Neural progenitor cell (in vitro differentiated cells): Measurements from ENCODE around the gene SLC6A7. TPM values are rescaled to one million over a fixed set of nuclear protein-coding genes. Genes with fewer than 3 reads are reported as not detected.
A peak's percentile ranks its signal among the peaks of the same experiment; 100 is the strongest.

Experiments
- DNase-seq: peaks from one replicate; pipeline ENCODE4 v3.0.0-alpha.2; 2016; ENCODE audit warnings: low spot score
- H2AFZ ChIP-seq: fragments of 200-600 bp; sonication (generic); replicated peaks from 2 replicates; pipeline ENCODE4 v1.6.1; 2016; ENCODE audit warnings: antibody characterized with exemption
- H3F3A ChIP-seq: fragments of 200-600 bp; sonication (generic); 2 replicates; pipeline ENCODE4 v1.6.1; 2016; ENCODE audit warnings: antibody characterized with exemption, low read depth
- H3K27ac ChIP-seq: fragments of 200-600 bp; sonication (generic); 2 replicates; pipeline ENCODE4 v1.5.1; 2016; ENCODE audit warnings: mild to moderate bottlenecking
- H3K27me3 ChIP-seq: fragments of 200-600 bp; sonication (generic); 2 replicates; pipeline ENCODE4 v1.6.1; 2016; ENCODE audit warnings: mild to moderate bottlenecking, moderate library complexity
- H3K36me3 ChIP-seq: fragments of 200-600 bp; sonication (generic); 2 replicates; pipeline ENCODE4 v1.5.1; 2016
- H3K4me1 ChIP-seq: fragments of 200-600 bp; sonication (generic); 2 replicates; pipeline ENCODE4 v1.6.1; 2016; ENCODE audit warnings: mixed run types
- H3K4me2 ChIP-seq: fragments of 200-600 bp; sonication (generic); 2 replicates; pipeline ENCODE4 v1.6.1; 2016
- H3K4me3 ChIP-seq: fragments of 200-600 bp; sonication (generic); 2 replicates; pipeline ENCODE4 v1.5.1; 2016
- H3K79me2 ChIP-seq: fragments of 200-600 bp; sonication (generic); 2 replicates; pipeline ENCODE4 v1.6.1; 2016; ENCODE audit warnings: low read depth
- H3K9ac ChIP-seq: fragments of 200-600 bp; sonication (generic); 2 replicates; pipeline ENCODE4 v1.6.1; 2016
- H3K9me3 ChIP-seq: fragments of 200-600 bp; sonication (generic); 2 replicates; pipeline ENCODE4 v1.5.1; 2016; ENCODE audit warnings: low read depth
- H4K20me1 ChIP-seq: fragments of 200-600 bp; sonication (generic); 2 replicates; pipeline ENCODE4 v1.6.1; 2016; ENCODE audit warnings: low read depth
- H3K27ac Mint-ChIP-seq: 3 replicates; pipeline ENCODE4 v1.8.0; 2021; ENCODE audit warnings: mixed read lengths
- H3K27me3 Mint-ChIP-seq: 2 replicates; pipeline ENCODE4 v1.8.0; 2022; ENCODE audit warnings: low read depth, mild to moderate bottlenecking, inconsistent platforms, moderate library complexity, mixed read lengths; ENCODE audit not compliant: insufficient read depth
- H3K36me3 Mint-ChIP-seq: 3 replicates; pipeline ENCODE4 v1.8.0; 2021; ENCODE audit warnings: mixed read lengths
- H3K4me1 Mint-ChIP-seq: 3 replicates; pipeline ENCODE4 v1.8.0; 2021; ENCODE audit warnings: mixed read lengths
- H3K4me3 Mint-ChIP-seq: 3 replicates; pipeline ENCODE4 v1.8.0; 2021; ENCODE audit warnings: mild to moderate bottlenecking, moderate library complexity, mixed read lengths
- H3K9me3 Mint-ChIP-seq: 3 replicates; pipeline ENCODE4 v1.8.0; 2020; ENCODE audit warnings: mixed read lengths
- EZH2 ChIP-seq: fragments of 200-600 bp; sonication (generic); IDR thresholded peaks from 2 replicates; pipeline ENCODE4 v1.6.1; 2017; ENCODE audit warnings: antibody characterized with exemption, mild to moderate bottlenecking, moderate library complexity
- EZH2phosphoT487 ChIP-seq: fragments of 200-600 bp; sonication (generic); IDR thresholded peaks from 2 replicates; pipeline ENCODE4 v1.6.1; 2017; ENCODE audit warnings: antibody characterized with exemption
- total RNA-seq: library from RNA; depleted of rRNA; stranded (reverse); fragments of >200 nt; gene quantifications from 2 replicates; pipeline ENCODE4 v1.2.3, GENCODE V29; 2015; ENCODE audit warnings: low replicate concordance
- TF ChIP-seq, protein P1 (sequence below): fragments of 200-600 bp; sonication (generic); IDR thresholded peaks from 2 replicates; pipeline ENCODE4 v1.5.1; 2017; ENCODE audit warnings: antibody characterized with exemption, mild to moderate bottlenecking

SLC6A7 gene
- total RNA-seq, 1 donor from 2014 or later = not detected

DNA sequence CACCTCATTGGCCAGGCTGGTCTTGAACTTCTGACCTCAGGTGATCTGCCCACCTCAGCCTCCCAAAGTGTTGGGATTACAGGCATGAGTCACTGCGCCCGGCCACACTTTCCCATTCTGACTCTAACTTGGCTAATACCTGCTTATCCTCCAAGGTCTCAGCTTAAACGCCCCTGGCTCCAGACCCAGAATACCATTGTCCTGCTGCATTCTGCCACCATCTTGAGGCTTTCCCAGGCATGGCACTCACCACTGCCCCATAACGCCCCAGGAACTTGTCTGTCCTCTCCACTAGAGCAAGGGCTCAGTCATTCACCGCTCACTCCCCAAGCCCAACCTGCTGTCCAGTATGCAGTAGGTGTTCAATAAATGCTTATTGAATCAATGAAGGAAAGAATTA, 59.9 kb downstream of the SLC6A7 start:
- no peak overlapping the region for H2AFZ ChIP-seq
- DNase-seq = no peak
- no peak overlapping the region for H3K4me3 Mint-ChIP-seq
- no peaks in the 10 kb centered on the region for H3K36me3 Mint-ChIP-seq
- H3K4me2 ChIP-seq = no peak overlapping the region
- no peaks in the 10 kb centered on the region for H3K9me3 ChIP-seq
- H3K36me3 ChIP-seq = no peaks in the 10 kb centered on the region
- H3K27me3 ChIP-seq = no peaks in the 10 kb centered on the region
- H3K4me1 Mint-ChIP-seq = peaks cover 20% of the 10 kb centered on the region
- H4K20me1 ChIP-seq = no peaks in the 10 kb centered on the region
- no peak overlapping the region for H3K27ac ChIP-seq
- H3K9ac ChIP-seq = no peak overlapping the region
- peaks cover 14% of the 10 kb centered on the region for H3K4me1 ChIP-seq
- peaks cover 4% of the 10 kb centered on the region for H3K27me3 Mint-ChIP-seq
- H3K4me3 ChIP-seq = no peak overlapping the region
- H3K9me3 Mint-ChIP-seq = no peaks in the 10 kb centered on the region
- H3K79me2 ChIP-seq = no peaks in the 10 kb centered on the region
- TF ChIP-seq EZH2 (no peak), EZH2phosphoT487 (no peak)
- TF ChIP-seq, protein P1, sequence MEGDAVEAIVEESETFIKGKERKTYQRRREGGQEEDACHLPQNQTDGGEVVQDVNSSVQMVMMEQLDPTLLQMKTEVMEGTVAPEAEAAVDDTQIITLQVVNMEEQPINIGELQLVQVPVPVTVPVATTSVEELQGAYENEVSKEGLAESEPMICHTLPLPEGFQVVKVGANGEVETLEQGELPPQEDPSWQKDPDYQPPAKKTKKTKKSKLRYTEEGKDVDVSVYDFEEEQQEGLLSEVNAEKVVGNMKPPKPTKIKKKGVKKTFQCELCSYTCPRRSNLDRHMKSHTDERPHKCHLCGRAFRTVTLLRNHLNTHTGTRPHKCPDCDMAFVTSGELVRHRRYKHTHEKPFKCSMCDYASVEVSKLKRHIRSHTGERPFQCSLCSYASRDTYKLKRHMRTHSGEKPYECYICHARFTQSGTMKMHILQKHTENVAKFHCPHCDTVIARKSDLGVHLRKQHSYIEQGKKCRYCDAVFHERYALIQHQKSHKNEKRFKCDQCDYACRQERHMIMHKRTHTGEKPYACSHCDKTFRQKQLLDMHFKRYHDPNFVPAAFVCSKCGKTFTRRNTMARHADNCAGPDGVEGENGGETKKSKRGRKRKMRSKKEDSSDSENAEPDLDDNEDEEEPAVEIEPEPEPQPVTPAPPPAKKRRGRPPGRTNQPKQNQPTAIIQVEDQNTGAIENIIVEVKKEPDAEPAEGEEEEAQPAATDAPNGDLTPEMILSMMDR = peak; percentile 14
- no peaks in the 10 kb centered on the region for H3F3A ChIP-seq
- no peak overlapping the region for H3K27ac Mint-ChIP-seq

DNA sequence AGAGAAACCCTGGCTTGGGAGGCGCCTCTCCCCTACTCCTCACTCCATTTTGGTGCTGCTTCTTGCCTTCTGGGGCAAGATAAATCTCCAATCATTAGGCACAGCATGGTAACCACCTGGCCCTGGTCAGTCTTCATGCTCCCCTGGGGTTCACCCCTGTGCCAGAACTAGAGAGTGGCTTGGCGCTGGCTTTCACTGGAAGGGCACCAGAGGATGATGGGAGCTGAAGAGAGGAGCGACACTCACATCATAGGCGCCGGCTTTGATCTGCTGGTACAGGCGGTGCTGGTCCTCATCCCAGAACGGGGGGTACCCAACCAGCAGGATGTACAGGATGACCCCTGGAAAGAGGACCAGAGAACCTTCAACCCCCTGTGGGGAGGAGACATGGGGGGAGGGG, 61.6 kb downstream of the SLC6A7 start:
- peaks cover 28% of the 10 kb centered on the region for H3K4me1 Mint-ChIP-seq
- H3K9me3 ChIP-seq = no peaks in the 10 kb centered on the region
- H3K27ac ChIP-seq = no peak overlapping the region
- no peak overlapping the region for H3K4me2 ChIP-seq
- H3K27ac Mint-ChIP-seq = no peak overlapping the region
- no peaks in the 10 kb centered on the region for H3K27me3 ChIP-seq
- TF ChIP-seq EZH2phosphoT487 (no peak), EZH2 (no peak)
- TF ChIP-seq, protein P1 = no peak
- H3K4me1 ChIP-seq = peaks cover 23% of the 10 kb centered on the region
- H3K4me3 ChIP-seq = no peak overlapping the region
- peaks cover 5% of the 10 kb centered on the region for H3F3A ChIP-seq
- no peaks in the 10 kb centered on the region for H3K9me3 Mint-ChIP-seq
- peaks cover 7% of the 10 kb centered on the region for H3K27me3 Mint-ChIP-seq
- no peaks in the 10 kb centered on the region for H4K20me1 ChIP-seq
- H3K9ac ChIP-seq = no peak overlapping the region
- no peak for DNase-seq
- no peaks in the 10 kb centered on the region for H3K36me3 Mint-ChIP-seq
- H3K79me2 ChIP-seq = no peaks in the 10 kb centered on the region
- no peak overlapping the region for H3K4me3 Mint-ChIP-seq
- H2AFZ ChIP-seq = no peak overlapping the region
- no peaks in the 10 kb centered on the region for H3K36me3 ChIP-seq

DNA sequence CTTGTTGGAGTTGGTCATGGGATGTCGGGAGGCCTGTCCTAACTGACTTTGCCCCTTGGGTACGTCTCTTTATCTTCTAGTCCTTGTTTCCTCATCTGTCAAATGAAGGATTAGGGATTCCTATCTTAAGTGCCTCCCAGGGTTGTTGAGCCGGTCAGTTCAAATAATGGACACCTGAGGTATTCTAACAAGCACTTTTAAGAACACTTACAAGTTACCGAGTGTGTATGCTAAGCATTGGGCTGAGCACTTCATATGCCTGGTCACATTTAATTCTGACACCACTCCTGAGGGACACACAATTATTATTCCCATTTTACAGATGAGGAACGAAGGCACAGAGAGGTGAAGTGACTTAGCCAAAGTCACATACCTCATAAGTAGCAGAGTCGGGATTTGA, 62.6 kb downstream of the SLC6A7 start:
- Mint-ChIP-seq H3K4me1 (peaks cover 38% of the 10 kb centered on the region), H3K27me3 (peaks cover 7% of the 10 kb centered on the region), H3K9me3 (no peaks in the 10 kb centered on the region), H3K27ac (no peak overlapping the region), H3K36me3 (no peaks in the 10 kb centered on the region), H3K4me3 (no peak overlapping the region)
- TF ChIP-seq EZH2phosphoT487 = no peak
- TF ChIP-seq, protein P1 = no peak
- no peak for TF ChIP-seq EZH2
- Histone ChIP-seq H3K4me2 (no peak overlapping the region), H3K27ac (no peak overlapping the region), H3K4me3 (no peak overlapping the region), H3K9ac (no peak overlapping the region), H3K9me3 (no peaks in the 10 kb centered on the region), H2AFZ (no peak overlapping the region), H3K79me2 (no peaks in the 10 kb centered on the region), H3K27me3 (no peaks in the 10 kb centered on the region), H3K36me3 (no peaks in the 10 kb centered on the region), H4K20me1 (no peaks in the 10 kb centered on the region), H3F3A (peaks cover 5% of the 10 kb centered on the region), H3K4me1 (peaks cover 26% of the 10 kb centered on the region)
- no peak for DNase-seq
